ENCODE measurements around the gene TUBA4A. TPM values are rescaled to one million over a fixed set of nuclear protein-coding genes. Genes with fewer than 3 reads are reported as not detected.

Gene TUBA4A
- total RNA-seq, 4 donors from 2014 or later = 26.9 to 74.0 (median 50.3) TPM

DNA sequence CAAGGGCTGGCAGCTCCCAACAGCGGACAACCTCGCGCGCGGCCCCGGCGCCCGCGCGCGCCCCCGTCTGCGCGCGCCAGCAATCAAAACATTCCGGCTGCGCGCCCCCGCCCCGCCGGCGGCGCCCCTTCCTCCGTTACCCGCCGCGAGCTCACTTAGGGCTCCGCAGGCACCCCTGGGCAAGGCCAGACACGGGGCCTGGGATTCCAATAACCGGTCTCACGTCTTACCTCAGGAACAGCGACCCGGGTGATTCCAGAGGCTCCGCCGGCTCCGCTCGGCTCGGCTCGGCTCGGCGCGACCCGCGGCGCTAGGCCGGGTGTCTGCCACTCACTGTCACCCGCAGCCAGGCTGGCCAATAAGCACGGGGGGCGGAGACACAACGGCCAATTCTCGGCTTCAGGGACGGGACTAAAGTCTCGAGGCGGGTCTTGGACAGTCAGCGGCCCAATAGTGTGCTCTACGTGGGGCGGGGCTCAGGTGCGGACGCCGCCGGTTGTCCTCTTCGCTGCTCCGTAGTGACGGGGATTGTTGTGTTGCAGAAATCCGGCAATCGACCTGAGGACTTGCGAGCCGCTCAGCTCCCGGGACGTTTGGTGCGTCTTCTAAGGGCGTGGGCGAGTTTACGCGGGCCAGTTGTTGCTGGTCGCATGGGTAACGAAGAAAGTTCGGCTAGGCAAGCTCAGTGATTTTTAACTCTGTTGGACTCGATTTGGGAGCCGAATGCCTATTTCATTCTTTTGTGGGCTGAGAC lies 24.2 kb downstream of the TUBA4A start, which contains the start of the genes ANKZF1 and ATG9A:
ANKZF1 (plus strand) TSS at position 502 of the 754 bp plus-strand sequence. CDS start 452 bp downstream, outside the sequence.
ATG9A (minus strand) TSS at position 332 of the 754 bp plus-strand sequence. CDS start 1,612 bp downstream, outside the sequence.
- DNase-seq (ENCODE audit: low spot score) (peak; percentile 86), ATAC-seq (ENCODE audit: low FRiP score) (peak; percentile 98)
- TF ChIP-seq, protein P1, sequence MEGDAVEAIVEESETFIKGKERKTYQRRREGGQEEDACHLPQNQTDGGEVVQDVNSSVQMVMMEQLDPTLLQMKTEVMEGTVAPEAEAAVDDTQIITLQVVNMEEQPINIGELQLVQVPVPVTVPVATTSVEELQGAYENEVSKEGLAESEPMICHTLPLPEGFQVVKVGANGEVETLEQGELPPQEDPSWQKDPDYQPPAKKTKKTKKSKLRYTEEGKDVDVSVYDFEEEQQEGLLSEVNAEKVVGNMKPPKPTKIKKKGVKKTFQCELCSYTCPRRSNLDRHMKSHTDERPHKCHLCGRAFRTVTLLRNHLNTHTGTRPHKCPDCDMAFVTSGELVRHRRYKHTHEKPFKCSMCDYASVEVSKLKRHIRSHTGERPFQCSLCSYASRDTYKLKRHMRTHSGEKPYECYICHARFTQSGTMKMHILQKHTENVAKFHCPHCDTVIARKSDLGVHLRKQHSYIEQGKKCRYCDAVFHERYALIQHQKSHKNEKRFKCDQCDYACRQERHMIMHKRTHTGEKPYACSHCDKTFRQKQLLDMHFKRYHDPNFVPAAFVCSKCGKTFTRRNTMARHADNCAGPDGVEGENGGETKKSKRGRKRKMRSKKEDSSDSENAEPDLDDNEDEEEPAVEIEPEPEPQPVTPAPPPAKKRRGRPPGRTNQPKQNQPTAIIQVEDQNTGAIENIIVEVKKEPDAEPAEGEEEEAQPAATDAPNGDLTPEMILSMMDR (IDR thresholded peaks at IDR 0.05) = no peak

DNA sequence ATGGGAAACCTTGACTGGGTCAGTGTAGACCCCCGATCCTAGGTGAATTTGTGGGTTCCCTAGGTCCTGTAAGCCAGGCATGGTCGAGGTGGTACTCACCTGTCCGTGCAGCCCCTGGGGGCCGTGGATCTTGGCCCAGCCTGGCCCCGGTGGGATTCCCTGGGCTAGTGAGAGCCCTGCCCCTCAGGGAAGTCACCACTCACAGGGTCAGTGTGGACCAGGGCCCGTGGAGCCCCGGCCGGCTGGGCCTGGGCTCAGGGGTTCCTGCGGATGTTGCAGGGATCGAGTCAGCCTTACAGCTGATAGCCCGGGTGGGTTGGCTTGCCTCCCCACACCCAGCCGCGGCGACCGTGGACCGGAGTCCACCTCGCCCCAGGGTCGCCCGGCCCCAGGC lies 24.8 kb downstream of the TUBA4A start:
- ATAC-seq (ENCODE audit: low FRiP score) (peak; percentile 17), DNase-seq (ENCODE audit: low spot score) (no peak)
- TF ChIP-seq, protein P1 (IDR thresholded peaks at IDR 0.05) = no peak

DNA sequence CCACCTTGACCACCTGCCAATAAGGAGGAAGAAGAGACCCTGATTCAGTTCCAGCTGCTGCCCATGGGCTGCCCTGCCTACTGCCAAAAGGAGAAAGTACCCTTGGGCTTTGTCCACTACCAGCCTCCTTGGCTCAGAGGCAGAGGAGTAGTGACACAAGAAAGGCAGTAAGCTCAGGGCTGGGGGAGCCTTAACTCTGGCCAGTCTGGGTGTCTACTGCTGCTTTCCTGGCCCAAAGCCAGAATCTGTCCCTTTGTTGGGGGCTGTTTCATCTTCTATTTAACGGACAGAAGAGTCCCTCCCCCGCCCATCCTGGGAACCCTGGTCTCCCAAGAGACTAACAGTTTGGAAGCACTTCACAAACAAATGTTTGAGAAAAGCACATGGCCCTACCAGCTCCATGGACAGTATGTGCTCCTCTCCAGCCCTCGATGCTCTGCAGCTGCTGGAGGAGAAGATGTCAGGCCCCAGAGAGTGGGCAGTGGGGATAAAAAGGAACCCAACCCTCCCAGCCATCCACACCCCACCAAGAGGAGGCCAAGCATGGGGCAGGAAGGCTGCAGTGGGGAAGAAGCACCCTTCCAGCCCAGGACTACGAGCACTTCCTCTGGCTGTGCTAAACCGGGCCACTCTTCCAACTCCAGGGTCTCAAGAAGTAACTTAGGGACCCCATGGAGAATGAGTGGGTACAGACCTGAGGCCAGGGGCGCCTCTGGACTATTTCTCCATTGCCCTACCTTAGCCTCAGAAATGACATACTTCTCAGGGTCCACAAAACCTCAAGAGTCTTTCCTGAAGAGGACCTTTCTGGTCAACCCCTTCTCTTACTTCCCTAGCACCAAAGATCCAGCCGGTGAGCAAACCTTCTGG lies 25.4 kb downstream of the TUBA4A start:
- no peak for ATAC-seq (ENCODE audit: low FRiP score)
- no peak for DNase-seq (ENCODE audit: low spot score)
- TF ChIP-seq, protein P1 (IDR thresholded peaks at IDR 0.05) = no peak

DNA sequence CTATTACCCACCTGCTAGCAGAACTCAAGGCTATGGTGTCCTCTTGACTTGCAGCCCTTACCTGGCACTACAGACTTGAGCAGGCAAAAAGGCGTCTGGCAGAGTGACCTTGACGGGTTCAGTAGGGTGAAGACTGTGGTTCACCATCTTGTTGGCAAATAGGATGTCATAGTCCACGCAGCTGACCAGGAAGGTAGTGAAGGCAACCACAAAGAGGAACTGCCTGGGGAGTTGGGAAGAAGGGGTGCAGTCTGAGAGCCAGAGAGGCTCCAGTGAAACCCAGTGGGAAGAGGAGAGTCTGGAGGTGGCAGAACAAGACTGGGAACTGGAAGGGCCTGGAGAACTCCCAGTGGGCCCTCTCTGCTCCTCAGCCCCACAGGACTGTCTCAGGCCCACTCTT lies 28.4 kb downstream of the TUBA4A start:
- TF ChIP-seq, protein P1 (IDR thresholded peaks at IDR 0.05) = no peak
- DNase-seq (ENCODE audit: low spot score) = no peak
- no peak for ATAC-seq (ENCODE audit: low FRiP score)

DNA sequence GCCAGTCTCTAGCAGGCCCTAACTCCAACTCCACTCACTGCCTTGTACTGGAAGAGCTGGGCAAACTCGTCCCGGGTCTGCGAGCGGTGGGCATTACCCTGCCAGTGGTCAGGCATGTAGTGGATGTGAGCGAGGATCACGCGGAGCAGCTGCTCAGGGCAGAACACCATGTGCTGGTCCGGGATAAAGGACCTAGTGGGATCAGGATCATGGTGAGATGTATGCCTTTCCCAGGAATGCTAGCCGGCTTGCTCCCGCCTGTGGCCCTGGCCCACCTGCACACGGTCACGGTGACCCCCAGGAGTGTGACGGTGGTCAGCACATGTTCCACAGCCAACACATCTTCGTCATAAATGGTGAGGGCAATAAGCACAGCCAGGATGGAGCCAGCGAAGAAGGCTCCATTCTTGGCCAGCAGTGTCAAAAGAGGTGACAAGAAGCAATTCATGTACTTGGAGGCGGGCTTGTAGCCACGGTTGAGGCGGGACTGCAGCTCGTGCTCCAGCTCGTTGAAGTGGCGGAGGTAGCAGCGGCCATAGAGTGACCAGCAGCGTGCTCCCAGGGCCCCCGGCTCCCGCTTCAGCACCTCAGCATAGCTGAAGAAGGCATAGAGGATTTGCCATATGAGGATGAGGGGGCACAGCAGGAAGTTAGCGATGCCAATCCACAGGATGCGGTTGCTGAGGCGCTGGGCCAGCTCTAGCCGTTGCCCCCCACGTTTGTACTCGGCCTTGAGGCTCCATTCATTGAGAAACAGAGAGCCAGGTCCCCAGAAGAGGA lies 29.7 kb downstream of the TUBA4A start:
- DNase-seq (ENCODE audit: low spot score) (no peak), ATAC-seq (ENCODE audit: low FRiP score) (no peak)
- TF ChIP-seq, protein P1 (IDR thresholded peaks at IDR 0.05) = no peak

DNA sequence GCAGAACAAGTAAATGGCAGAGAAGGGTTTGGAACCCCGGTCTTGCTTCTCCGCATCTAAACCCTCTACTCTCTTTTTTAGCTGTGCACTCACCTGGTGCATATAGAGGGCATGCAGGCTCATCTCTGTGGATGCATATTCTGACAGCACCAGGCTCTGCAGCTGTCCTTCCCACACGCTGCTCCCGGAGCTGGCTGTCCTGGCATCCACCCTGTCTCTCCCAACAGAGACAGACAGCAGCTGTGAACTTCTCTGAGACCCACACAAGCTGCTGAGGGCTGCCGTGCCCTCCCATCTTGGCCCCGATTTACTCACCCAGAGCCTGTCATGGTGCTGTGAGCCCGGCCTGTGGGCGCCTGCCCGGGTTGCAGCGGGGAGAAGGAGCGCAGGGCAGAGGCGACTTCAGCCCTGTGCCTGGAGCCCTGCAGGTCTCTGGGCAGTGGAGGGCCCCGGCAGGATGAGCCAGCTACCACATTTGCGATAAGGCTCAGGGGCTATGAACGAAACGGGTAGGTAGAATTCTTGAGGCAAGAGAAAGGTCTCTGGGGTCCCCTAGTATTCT lies 31.7 kb downstream of the TUBA4A start:
- ATAC-seq (ENCODE audit: low FRiP score) = no peak
- no peak for DNase-seq (ENCODE audit: low spot score)
- TF ChIP-seq, protein P1 (IDR thresholded peaks at IDR 0.05) = no peak
